ENCODE data around the gene TASOR.
"Not testable (repeated sequence)": the region's sequence is repeated elsewhere in the genome, so short reads cannot be mapped to it uniquely, and the experiment has no call there.

The TASOR gene

DNA sequence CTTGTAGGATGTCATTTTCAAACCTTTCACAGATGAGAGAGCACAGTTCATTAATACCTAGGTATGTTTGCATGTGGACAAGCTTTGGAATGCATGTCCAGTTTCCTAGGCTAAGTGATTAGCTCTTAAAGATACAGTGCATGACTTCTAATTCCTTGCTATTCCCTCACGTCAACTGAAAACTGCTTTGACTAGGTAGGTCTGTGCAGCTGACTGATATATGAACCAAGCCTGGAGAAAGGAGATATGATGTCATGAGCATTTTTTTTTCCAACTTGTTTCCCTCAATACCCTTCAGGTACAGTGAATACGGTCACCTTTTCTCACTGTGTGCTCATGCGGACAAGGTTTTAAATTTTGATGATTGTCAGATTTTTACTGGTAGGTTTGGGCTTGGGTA lies 41.6 kb upstream of the TASOR start:
- H3K4me3 ChIP-seq (ENCODE audit: low read length) = peak overlapping the region; percentile 33; the same call in 1 of the 2 replicates
- peak overlapping the region; percentile 81 for H3K4me2 ChIP-seq (ENCODE audit: low read depth, low read length)

DNA sequence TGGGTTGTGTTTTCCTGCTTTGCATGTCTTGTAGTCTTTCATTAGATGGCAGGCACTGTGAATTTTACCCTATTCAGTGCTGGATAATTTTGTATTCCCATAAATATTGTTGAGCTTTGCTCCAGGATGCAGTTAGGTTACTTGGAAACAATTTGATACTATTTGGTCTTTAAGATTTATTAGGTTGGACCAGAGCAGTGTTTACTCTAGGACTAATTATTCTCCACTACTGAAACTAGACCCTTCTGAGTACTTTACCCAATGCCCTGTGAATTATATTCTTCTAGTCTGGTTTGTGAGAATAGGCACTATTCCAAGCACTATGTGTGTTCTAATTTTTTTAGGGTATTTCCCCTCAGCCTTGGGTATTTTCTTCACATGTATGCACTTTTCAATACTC lies 37.8 kb upstream of the TASOR start:
- Histone ChIP-seq H3F3A (ENCODE audit: insufficient read depth, low read length) (peaks cover 12% of the 10 kb centered on the region), H3K4me2 (ENCODE audit: low read depth, low read length) (no peak overlapping the region), H4K20me1 (ENCODE audit: insufficient read depth, low read length) (no peaks in the 10 kb centered on the region), H3K9ac (ENCODE audit: low read length) (no peak overlapping the region), H3K4me3 (ENCODE audit: low read length) (no peak overlapping the region), H3K36me3 (replicated peaks; ENCODE audit: insufficient read depth, low read length) (no peaks in the 10 kb centered on the region), H2AFZ (ENCODE audit: low read length) (no peak overlapping the region), H3K79me2 (ENCODE audit: low read length) (no peaks in the 10 kb centered on the region), H3K9me2 (replicated peaks; ENCODE audit: insufficient read depth, low read length) (no peaks in the 10 kb centered on the region), H3K4me1 (ENCODE audit: low read length) (peaks cover 13% of the 10 kb centered on the region), H3K27ac (ENCODE audit: low read length) (no peak overlapping the region), H3K27me3 (replicated peaks; ENCODE audit: insufficient read depth, low read length) (no peaks in the 10 kb centered on the region), H3K9me3 (replicated peaks; ENCODE audit: insufficient read depth, low read length) (no peaks in the 10 kb centered on the region)
- DNase-seq = no peak
- TF ChIP-seq EZH2phosphoT487 (IDR thresholded peaks at IDR 0.05; ENCODE audit: low read length) (no peak), EZH2 (optimal IDR thresholded peaks at IDR 0.05; ENCODE audit: low read depth, low read length) (no peak)
- TF ChIP-seq, protein P1, sequence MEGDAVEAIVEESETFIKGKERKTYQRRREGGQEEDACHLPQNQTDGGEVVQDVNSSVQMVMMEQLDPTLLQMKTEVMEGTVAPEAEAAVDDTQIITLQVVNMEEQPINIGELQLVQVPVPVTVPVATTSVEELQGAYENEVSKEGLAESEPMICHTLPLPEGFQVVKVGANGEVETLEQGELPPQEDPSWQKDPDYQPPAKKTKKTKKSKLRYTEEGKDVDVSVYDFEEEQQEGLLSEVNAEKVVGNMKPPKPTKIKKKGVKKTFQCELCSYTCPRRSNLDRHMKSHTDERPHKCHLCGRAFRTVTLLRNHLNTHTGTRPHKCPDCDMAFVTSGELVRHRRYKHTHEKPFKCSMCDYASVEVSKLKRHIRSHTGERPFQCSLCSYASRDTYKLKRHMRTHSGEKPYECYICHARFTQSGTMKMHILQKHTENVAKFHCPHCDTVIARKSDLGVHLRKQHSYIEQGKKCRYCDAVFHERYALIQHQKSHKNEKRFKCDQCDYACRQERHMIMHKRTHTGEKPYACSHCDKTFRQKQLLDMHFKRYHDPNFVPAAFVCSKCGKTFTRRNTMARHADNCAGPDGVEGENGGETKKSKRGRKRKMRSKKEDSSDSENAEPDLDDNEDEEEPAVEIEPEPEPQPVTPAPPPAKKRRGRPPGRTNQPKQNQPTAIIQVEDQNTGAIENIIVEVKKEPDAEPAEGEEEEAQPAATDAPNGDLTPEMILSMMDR (IDR thresholded peaks at IDR 0.05; ENCODE audit: low read length) = no peak

More for the DNA sequence above, 41.6 kb upstream of the TASOR start:
- TF ChIP-seq, protein P1 (IDR thresholded peaks at IDR 0.05; ENCODE audit: low read length) = no peak
- TF ChIP-seq EZH2phosphoT487 (IDR thresholded peaks at IDR 0.05; ENCODE audit: low read length) (no peak), EZH2 (optimal IDR thresholded peaks at IDR 0.05; ENCODE audit: low read depth, low read length) (no peak)
- no peaks in the 10 kb centered on the region for H3K9me2 ChIP-seq (replicated peaks; ENCODE audit: insufficient read depth, low read length)
- H3K9ac ChIP-seq (ENCODE audit: low read length) = no peak overlapping the region
- peak; percentile 9 for DNase-seq
- H3K36me3 ChIP-seq (replicated peaks; ENCODE audit: insufficient read depth, low read length) = no peaks in the 10 kb centered on the region
- H3K4me1 ChIP-seq (ENCODE audit: low read length) = peaks cover 17% of the 10 kb centered on the region
- peak overlapping the region; percentile 56; the same call in 1 of the 2 replicates for H2AFZ ChIP-seq (ENCODE audit: low read length)
- H3K9me3 ChIP-seq (replicated peaks; ENCODE audit: insufficient read depth, low read length) = no peaks in the 10 kb centered on the region
- H4K20me1 ChIP-seq (ENCODE audit: insufficient read depth, low read length) = no peaks in the 10 kb centered on the region
- H3F3A ChIP-seq (ENCODE audit: insufficient read depth, low read length) = peaks cover 12% of the 10 kb centered on the region
- peak overlapping the region; percentile 62 for H3K27ac ChIP-seq (ENCODE audit: low read length)
- H3K27me3 ChIP-seq (replicated peaks; ENCODE audit: insufficient read depth, low read length) = no peaks in the 10 kb centered on the region
- H3K79me2 ChIP-seq (ENCODE audit: low read length) = no peaks in the 10 kb centered on the region

DNA sequence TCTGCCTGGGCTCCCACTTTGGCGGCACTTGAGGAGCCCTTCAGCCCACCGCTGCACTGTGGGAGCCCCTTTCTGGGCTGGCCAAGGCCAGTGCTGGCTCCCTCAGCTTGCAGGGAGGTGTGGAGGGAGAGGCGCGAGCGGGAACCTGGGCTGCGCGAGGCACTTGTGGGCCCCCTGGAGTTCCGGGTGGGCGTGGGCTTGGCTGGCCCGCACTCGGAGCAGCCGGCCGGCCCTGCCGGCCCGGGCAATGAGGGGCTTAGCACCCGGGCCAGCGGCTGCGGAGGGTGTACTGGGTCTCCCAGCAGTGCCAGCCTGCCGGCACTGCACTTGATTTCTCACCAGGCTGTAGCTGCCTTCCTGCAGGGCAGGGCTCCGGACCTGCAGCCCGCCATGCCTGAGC lies 35.7 kb upstream of the TASOR start:
- not testable (repeated sequence) for H3K9me2 ChIP-seq (replicated peaks; ENCODE audit: insufficient read depth, low read length); H3K9me3 ChIP-seq (replicated peaks; ENCODE audit: insufficient read depth, low read length); H4K20me1 ChIP-seq (ENCODE audit: insufficient read depth, low read length); H3K9ac ChIP-seq (ENCODE audit: low read length); H3K36me3 ChIP-seq (replicated peaks; ENCODE audit: insufficient read depth, low read length); H3K4me2 ChIP-seq (ENCODE audit: low read depth, low read length); H2AFZ ChIP-seq (ENCODE audit: low read length); H3K4me3 ChIP-seq (ENCODE audit: low read length); H3F3A ChIP-seq (ENCODE audit: insufficient read depth, low read length); H3K27me3 ChIP-seq (replicated peaks; ENCODE audit: insufficient read depth, low read length); DNase-seq; H3K27ac ChIP-seq (ENCODE audit: low read length); H3K4me1 ChIP-seq (ENCODE audit: low read length); H3K79me2 ChIP-seq (ENCODE audit: low read length)

DNA sequence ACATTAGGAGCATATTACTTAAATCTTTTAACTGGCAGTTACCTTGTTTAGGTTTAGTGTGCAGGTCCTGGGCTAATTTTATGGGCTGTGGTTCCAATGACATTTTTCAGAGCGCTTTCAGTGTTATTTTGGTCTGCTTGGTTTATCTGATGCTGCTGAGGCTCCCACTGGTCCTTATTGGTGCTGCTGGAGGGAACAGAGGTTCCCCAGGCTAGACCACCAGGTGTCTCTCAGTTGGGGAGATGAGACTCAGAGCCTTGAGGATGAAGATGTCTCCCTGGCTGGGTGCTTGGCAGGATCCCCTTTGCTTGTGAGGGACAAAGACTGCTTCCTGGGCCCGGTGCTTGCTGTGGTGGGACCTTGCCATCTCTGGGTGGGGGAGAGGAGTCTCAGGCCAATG lies 28.3 kb upstream of the TASOR start:
- TF ChIP-seq, protein P1 (IDR thresholded peaks at IDR 0.05; ENCODE audit: low read length) = no peak
- TF ChIP-seq EZH2phosphoT487 (IDR thresholded peaks at IDR 0.05; ENCODE audit: low read length) (no peak), EZH2 (optimal IDR thresholded peaks at IDR 0.05; ENCODE audit: low read depth, low read length) (no peak)
- 0 out of 2 replicates have a peak overlapping the region, but pooled peaks have one; percentile 8 for H2AFZ ChIP-seq (ENCODE audit: low read length)
- peak overlapping the region; percentile 27; the same call in 1 of the 2 replicates for H3K4me2 ChIP-seq (ENCODE audit: low read depth, low read length)
- no peaks in the 10 kb centered on the region for H3K9me2 ChIP-seq (replicated peaks; ENCODE audit: insufficient read depth, low read length)
- H3K9me3 ChIP-seq (replicated peaks; ENCODE audit: insufficient read depth, low read length) = no peaks in the 10 kb centered on the region
- H3K27me3 ChIP-seq (replicated peaks; ENCODE audit: insufficient read depth, low read length) = no peaks in the 10 kb centered on the region
- H3K9ac ChIP-seq (ENCODE audit: low read length) = no peak overlapping the region
- no peaks in the 10 kb centered on the region for H3F3A ChIP-seq (ENCODE audit: insufficient read depth, low read length)
- no peaks in the 10 kb centered on the region for H3K79me2 ChIP-seq (ENCODE audit: low read length)
- peaks cover 11% of the 10 kb centered on the region; the same call in 1 of the 2 replicates for H3K4me1 ChIP-seq (ENCODE audit: low read length)
- no peak overlapping the region for H3K4me3 ChIP-seq (ENCODE audit: low read length)
- no peaks in the 10 kb centered on the region for H3K36me3 ChIP-seq (replicated peaks; ENCODE audit: insufficient read depth, low read length)
- peak; percentile 48 for DNase-seq
- H4K20me1 ChIP-seq (ENCODE audit: insufficient read depth, low read length) = no peaks in the 10 kb centered on the region
- no peak overlapping the region for H3K27ac ChIP-seq (ENCODE audit: low read length)

Data from MM.1S (cell line).